Measurements from ENCODE around the gene PEX12.
"Not testable (repeated sequence)": the region's sequence is repeated elsewhere in the genome, so short reads cannot be mapped to it uniquely, and the experiment has no call there.

PEX12 gene

GRCh38 chr17:35578929-35579432 lies 610 bp upstream of the PEX12 start:
- no peak for DNase-seq (ENCODE audit: low spot score)

GRCh38 chr17:35577830-35578196 lies 558 bp downstream of the PEX12 start:
- DNase-seq (ENCODE audit: low spot score) = no peak

GRCh38 chr17:35575759-35576158 lies 2.6 kb downstream of the PEX12 start:
- DNase-seq (ENCODE audit: low spot score) = no peak

- DNase-seq (ENCODE audit: low spot score) = no peak
Measured at GRCh38 chr17:35569405-35569804, 9.0 kb downstream of the PEX12 start.

GRCh38 chr17:35568561-35568960 lies 9.8 kb downstream of the PEX12 start:
- no peak for DNase-seq (ENCODE audit: low spot score)

GRCh38 chr17:35566968-35567367 lies 11.4 kb downstream of the PEX12 start:
- DNase-seq (ENCODE audit: low spot score) = no peak

- not testable (repeated sequence) for DNase-seq (ENCODE audit: low spot score)
Measured at GRCh38 chr17:35563181-35563580, 15.2 kb downstream of the PEX12 start.

GRCh38 chr17:35560703-35561102 lies 17.7 kb downstream of the PEX12 start, which contains the start of gene SLFN14:
SLFN14 (minus strand) TSS chr17:35560819; CDS start chr17:35558062, 2,757 bp downstream.
- DNase-seq (ENCODE audit: low spot score) = no peak

GRCh38 chr17:35559495-35560210 lies 18.7 kb downstream of the PEX12 start:
- no peak for DNase-seq (ENCODE audit: low spot score)

GRCh38 chr17:35557353-35557752 lies 21.0 kb downstream of the PEX12 start:
- DNase-seq (ENCODE audit: low spot score) = no peak

GRCh38 chr17:35555691-35556090 lies 22.7 kb downstream of the PEX12 start:
- DNase-seq (ENCODE audit: low spot score) = no peak

- DNase-seq (ENCODE audit: low spot score) = no peak
Measured at GRCh38 chr17:35554668-35555067, 23.7 kb downstream of the PEX12 start.

- no peak for DNase-seq (ENCODE audit: low spot score)
Measured at GRCh38 chr17:35553310-35553709, 25.1 kb downstream of the PEX12 start.

GRCh38 chr17:35548978-35549377 lies 29.4 kb downstream of the PEX12 start:
- no peak for DNase-seq (ENCODE audit: low spot score)

GRCh38 chr17:35548208-35548810 lies 30.1 kb downstream of the PEX12 start:
- no peak for DNase-seq (ENCODE audit: low spot score)

- no peak for DNase-seq (ENCODE audit: low spot score)
Measured at GRCh38 chr17:35546487-35546886, 31.9 kb downstream of the PEX12 start.

- no peak for DNase-seq (ENCODE audit: low spot score)
Measured at GRCh38 chr17:35545150-35545549, 33.2 kb downstream of the PEX12 start.

- DNase-seq (ENCODE audit: low spot score) = no peak
Measured at GRCh38 chr17:35543856-35544255, 34.5 kb downstream of the PEX12 start.

- DNase-seq (ENCODE audit: low spot score) = no peak
Measured at GRCh38 chr17:35542990-35543389, 35.4 kb downstream of the PEX12 start.

- no peak for DNase-seq (ENCODE audit: low spot score)
Measured at GRCh38 chr17:35541434-35541833, 36.9 kb downstream of the PEX12 start.

GRCh38 chr17:35540589-35541404 lies 37.6 kb downstream of the PEX12 start:
- no peak for DNase-seq (ENCODE audit: low spot score)

- DNase-seq (ENCODE audit: low spot score) = no peak
Measured at GRCh38 chr17:35539659-35540026, 38.7 kb downstream of the PEX12 start.

Data from SK-N-DZ (cell line).